IMR-90 (cell line): Measurements from ENCODE around the gene CASP8.
"Not testable (repeated sequence)": the region's sequence is repeated elsewhere in the genome, so short reads cannot be mapped to it uniquely, and the experiment has no call there.

ENCODE experiments used
- CHD1 ChIP-seq: IDR thresholded peaks from 2 replicates; pipeline ENCODE4 v1.6.1; 2012; ENCODE audit warnings: low read depth, low read length, improper control_type of control experiment
- CTCF ChIP-seq: conservative IDR thresholded peaks from 2 replicates; pipeline ENCODE4 v1.5.1; 2012; ENCODE audit warnings: mild to moderate bottlenecking, low read depth, low read length, improper control_type of control experiment
- MAZ ChIP-seq: IDR thresholded peaks from 2 replicates; pipeline ENCODE4 v1.6.1; 2012; ENCODE audit warnings: low read depth, mild to moderate bottlenecking, low read length, improper control_type of control experiment, moderate library complexity, borderline replicate concordance
- MXI1 ChIP-seq: IDR thresholded peaks from 2 replicates; pipeline ENCODE4 v1.6.1; 2012; ENCODE audit warnings: low read depth, mild to moderate bottlenecking, low read length, moderate library complexity, borderline replicate concordance
- NFE2L2 ChIP-seq: fragments of 150-350 bp; IDR thresholded peaks from 2 replicates; pipeline ENCODE4 v1.6.1; 2016; ENCODE audit warnings: low read depth, mild to moderate bottlenecking, low read length
- POLR2A ChIP-seq: IDR thresholded peaks from 2 replicates; pipeline ENCODE4 v1.6.1; 2012; ENCODE audit warnings: mild to moderate bottlenecking, low read depth, low read length
- RAD21 ChIP-seq: IDR thresholded peaks from 2 replicates; pipeline ENCODE4 v1.6.1; 2012; ENCODE audit warnings: low read length, improper control_type of control experiment
- RFX5 ChIP-seq: IDR thresholded peaks from 2 replicates; pipeline ENCODE4 v1.8.0; 2012; ENCODE audit warnings: low read depth, mild to moderate bottlenecking, low read length, moderate library complexity
- SMC3 ChIP-seq: fragments of 150-350 bp; IDR thresholded peaks from 2 replicates; pipeline ENCODE4 v1.6.1; 2016; ENCODE audit warnings: low read depth, mild to moderate bottlenecking, antibody characterized with exemption, low read length, moderate library complexity
- USF2 ChIP-seq: fragments of 150-350 bp; IDR thresholded peaks from 2 replicates; pipeline ENCODE4 v1.6.1; 2017; ENCODE audit warnings: mild to moderate bottlenecking, antibody characterized with exemption, low read length, low read depth

- TF ChIP-seq MXI1, CTCF, RAD21, NFE2L2, RFX5, SMC3, POLR2A, CHD1, USF2, MAZ: not testable (repeated sequence)
These were observed 39.6 kb downstream of the CASP8 start for GRCh38 chr2:201299929-201300328.
